GM12878 (cell line): Measurements from ENCODE around the gene SULF2. TPM values are rescaled to one million over a fixed set of nuclear protein-coding genes. Genes with fewer than 3 reads are reported as not detected.

ENCODE experiments used
- ATAC-seq: fragments of 200-7000 bp; cut with Tn5 transposase; 3 replicates; pipeline ENCODE4 v1.9.1; 2020; ENCODE audit warnings: mild to moderate bottlenecking, moderate library complexity
- BruUV-seq: library from RNA; stranded (reverse); fragments of 400-500 nt; replicated peaks from 2 replicates; lab custom pipeline; 2021; lab: Mats Ljungman, UMichigan
- CTCF ChIA-PET: fragments of 300-600 bp; sonication (Branson Sonifier 250); formaldehyde crosslinking; extraction: SDS; loops from one replicate; lab custom pipeline; 2021; ENCODE audit warnings: inconsistent platforms; lab: Yijun Ruan, JAX
- POLR2A ChIA-PET: fragments of 350-600 bp; formaldehyde crosslinking; extraction: SDS; loops from one replicate; lab custom pipeline; 2021; ENCODE audit warnings: inconsistent platforms; lab: Charles Lee
- RAD21 ChIA-PET: fragments of 300-600 bp; sonication (Branson Sonifier 250); formaldehyde crosslinking; loops from one replicate; lab custom pipeline; 2023; ENCODE audit warnings: antibody characterized with exemption; ENCODE audit not compliant: unreplicated experiment; lab: Charles Lee
- SMC1A ChIA-PET: fragments of 300-600 bp; sonication (Branson Sonifier 250); formaldehyde crosslinking; loops from one replicate; lab custom pipeline; 2023; ENCODE audit not compliant: unreplicated experiment, uncharacterized antibody; lab: Charles Lee
- DNase-seq: peaks from one replicate; pipeline ENCODE4 v3.0.0-alpha.2; 2011; ENCODE audit warnings: low read depth, low spot score
- FAIRE-seq: peaks from 3 replicates; lab custom pipeline; 2011; peaks lifted over from hg19 to GRCh38; lab: Jason Lieb, UNC
- H2AFZ ChIP-seq: 2 replicates; pipeline ENCODE4 v1.6.0; 2011; ENCODE audit warnings: low read depth, low read length, control low read depth; ENCODE audit not compliant: control insufficient read depth
- H3K27ac ChIP-seq: 2 replicates; pipeline ENCODE4 v1.5.1; 2011; ENCODE audit warnings: control low read depth; ENCODE audit not compliant: control insufficient read depth, insufficient read depth
- H3K27me3 ChIP-seq, 2 experiments: replicated peaks in 1 of 2; 2 replicates each; pipeline versions ENCODE4 v1.6.0 to v1.6.1; 2011; ENCODE audit warnings: low read length in 1 of 2; ENCODE audit not compliant: control insufficient read depth in 2 of 2, insufficient read depth in 2 of 2
- H3K36me3 ChIP-seq, 2 experiments: 2 replicates each; pipeline ENCODE4 v1.5.1; 2011; ENCODE audit warnings: low read length in 1 of 2; ENCODE audit not compliant: control insufficient read depth in 2 of 2, insufficient read depth in 2 of 2
- H3K4me1 ChIP-seq: 2 replicates; pipeline ENCODE4 v1.6.1; 2011; ENCODE audit warnings: mild to moderate bottlenecking, low read length, moderate library complexity, mixed read lengths; ENCODE audit not compliant: control insufficient read depth, insufficient read depth
- H3K4me2 ChIP-seq: 2 replicates; pipeline ENCODE4 v1.6.0; 2011; ENCODE audit warnings: control low read depth; ENCODE audit not compliant: control insufficient read depth, insufficient read depth
- H3K4me3 ChIP-seq: fragments of 200-600 bp; sonication (generic); 2 replicates; pipeline ENCODE4 v1.5.1; 2016
- H3K79me2 ChIP-seq: 2 replicates; pipeline ENCODE4 v1.6.0; 2011; ENCODE audit warnings: low read length; ENCODE audit not compliant: control insufficient read depth, insufficient read depth
- H3K9ac ChIP-seq: 2 replicates; pipeline ENCODE4 v1.8.0; 2011; ENCODE audit warnings: low read length, control low read depth, mixed read lengths; ENCODE audit not compliant: control insufficient read depth, insufficient read depth
- H3K9me3 ChIP-seq: replicated peaks from 3 replicates; pipeline ENCODE4 v1.5.1; 2011; ENCODE audit warnings: mild to moderate bottlenecking, low read length; ENCODE audit not compliant: control insufficient read depth, insufficient read depth
- H4K20me1 ChIP-seq: 2 replicates; pipeline ENCODE4 v1.6.0; 2011; ENCODE audit not compliant: control insufficient read depth, insufficient read depth
- BMI1 ChIP-seq: fragments of 450-650 bp; IDR thresholded peaks from 2 replicates; pipeline ENCODE4 v1.6.1; 2016; ENCODE audit warnings: mild to moderate bottlenecking, moderate library complexity, borderline replicate concordance
- CHD4 ChIP-seq: fragments of 200-600 bp; sonication (generic); IDR thresholded peaks from 2 replicates; pipeline ENCODE4 v1.6.1; 2016; ENCODE audit warnings: mild to moderate bottlenecking
- POLR2AphosphoS5 ChIP-seq: IDR thresholded peaks from 2 replicates; pipeline ENCODE4 v1.6.1; 2011; ENCODE audit warnings: mild to moderate bottlenecking, low read length, inconsistent platforms
- RAD21 ChIP-seq: IDR thresholded peaks from 2 replicates; pipeline ENCODE4 v1.6.1; 2011; ENCODE audit warnings: mild to moderate bottlenecking, low read depth, low read length, moderate library complexity; ENCODE audit not compliant: insufficient read depth
- SREBF1 ChIP-seq: IDR thresholded peaks from 2 replicates; pipeline ENCODE4 v1.6.1; 2012; ENCODE audit warnings: mild to moderate bottlenecking, low read length
- ZSCAN29 ChIP-seq: fragments of 450-650 bp; IDR thresholded peaks from 2 replicates; pipeline ENCODE4 v1.6.1; 2017; ENCODE audit warnings: mild to moderate bottlenecking, moderate library complexity
- WGBS: methylation state at CpG from one replicate; pipeline ENCODE4 v1.1.6; 2016; ENCODE audit warnings: low lambda C conversion rate; ENCODE audit not compliant: insufficient replicate concordance, insufficient coverage; ENCODE audit errors: missing lambda C conversion rate; 5-methylcytosine and 5-hydroxymethylcytosine counted together
- in situ Hi-C: fragments of 300-500 bp; cut with MboI; formaldehyde crosslinking; loops from 9 replicates; pipeline ENCODE4 v1.14.3; 2018; ENCODE audit warnings: mixed read lengths
- intact Hi-C: fragments of 100-400 bp; cut with micrococcal nuclease; formaldehyde crosslinking; loops from one replicate; pipeline ENCODE4 v1.14.2; 2022; ENCODE audit not compliant: unreplicated experiment
- polyA plus RNA-seq, 11 experiments: library from polyadenylated mRNA; depleted of rRNA in 4 of 11; unstranded in 6 of 11; stranded (reverse) in 5 of 11; fragments of >200 nt; fragmentation: Nextera tagmentation in 4 of 11; fragmentation: Illumina TruSeq in 1 of 11; extraction: Ambion mirVana in 4 of 11; extraction: Trizol in 1 of 11; gene quantifications; 1 replicate in 1 of 11; 2 replicates in 10 of 11; pipeline versions ENCODE4 v1.2.1 to v1.2.3, GENCODE V29; 2011 to 2016; ENCODE audit warnings: inconsistent platforms in 2 of 11, missing spikeins in 2 of 11, low read depth in 1 of 11
- total RNA-seq, 4 experiments: library from RNA; depleted of rRNA in 3 of 4; stranded (reverse); fragments of >200 nt in 3 of 4; fragmentation: Illumina TruSeq in 1 of 4; extraction: Trizol in 1 of 4; gene quantifications; 2 replicates each; pipeline versions ENCODE4 v1.2.1 to v1.2.3, GENCODE V29; 2013 to 2021
- TF ChIP-seq, protein P1 (sequence below): IDR thresholded peaks from 2 replicates; pipeline ENCODE4 v1.6.1; 2012; ENCODE audit warnings: improper control_type of control experiment, low read depth, low read length; ENCODE audit not compliant: insufficient replicate concordance
- TF ChIP-seq, protein P2 (sequence below): IDR thresholded peaks from 2 replicates; pipeline ENCODE4 v1.6.1; 2012; ENCODE audit warnings: low read depth, low read length, improper control_type of control experiment

The SULF2 gene
- total and polyA plus RNA-seq, 10 of the 15 experiments (the other 5 are each of a cell fraction or from before 2014, with no cell fraction given) = 0.69 to 4.1 (median 1.6) TPM

DNA sequence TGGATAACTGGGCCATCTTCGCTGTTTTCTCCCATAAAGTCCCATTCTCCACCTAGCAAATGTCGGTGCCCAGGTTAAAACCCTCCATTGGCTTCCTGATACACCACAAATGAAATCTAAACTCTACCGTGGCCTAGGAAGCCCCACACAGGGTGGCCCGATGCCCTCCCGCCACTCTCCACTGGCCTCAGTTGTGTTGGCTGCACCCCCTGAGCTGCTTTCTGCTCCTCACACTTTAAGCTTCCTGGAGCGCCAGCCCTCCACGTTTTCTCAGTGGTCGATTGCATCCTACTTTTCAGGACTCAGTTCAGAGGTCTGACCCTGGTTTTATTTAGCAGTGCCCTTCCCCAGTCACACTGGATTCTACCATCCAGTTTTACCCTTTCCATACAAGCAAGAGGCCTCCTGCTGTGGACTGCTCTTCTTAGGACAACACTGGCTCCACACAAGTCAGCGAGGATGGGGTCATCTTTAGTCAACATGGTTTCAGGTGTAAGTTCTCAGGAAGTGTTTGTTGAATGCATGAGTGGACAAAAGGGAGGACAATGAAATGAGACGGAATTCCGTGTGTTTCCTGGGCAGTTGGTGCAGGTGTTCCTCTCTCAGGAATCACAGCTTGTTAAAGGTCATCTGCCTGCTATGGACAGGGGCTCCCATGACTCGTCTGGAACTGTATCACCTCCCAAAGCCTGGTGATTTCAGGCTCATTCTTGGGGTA, 124.1 kb downstream of the SULF2 start:
- ATAC-seq (no peak), DNase-seq (no peak), FAIRE-seq (no peak)
- WGBS = 87% methylated on average over 12 of the region's 12 CpGs
- in situ Hi-C loops (no loop called here), intact Hi-C loops (no loop called here)
- Histone ChIP-seq H3K9me3 (no peaks in the 10 kb centered on the region), H3K9ac (no peak overlapping the region), H3K4me2 (no peak overlapping the region), H3K36me3 (peaks cover 12 to 34% of the 10 kb centered on the region in 2 experiments), H4K20me1 (no peaks in the 10 kb centered on the region), H3K4me3 (no peak overlapping the region), H2AFZ (no peak overlapping the region), H3K79me2 (no peaks in the 10 kb centered on the region), H3K27ac (no peak overlapping the region), H3K4me1 (no peaks in the 10 kb centered on the region), H3K27me3 (no peaks in the 10 kb centered on the region)
- ChIA-PET POLR2A (no interaction called here), RAD21 (no interaction called here), CTCF (interaction anchor here (0.7 to 1.8 kb wide), 10 partner anchors 11 to 959 kb away, joined by 3 to 8 read pairs (median 4); no protein-coding TSS in a partner anchor), SMC1A (interaction anchor here (1.1 to 2.4 kb wide), 3 partner anchors 10 to 48 kb away, joined by 3 to 8 read pairs (median 5); no protein-coding TSS in a partner anchor)
- no TSS peak for BruUV-seq
- TF ChIP-seq SREBF1 = no peak
- TF ChIP-seq BMI1 = no peak
- TF ChIP-seq, protein P1, sequence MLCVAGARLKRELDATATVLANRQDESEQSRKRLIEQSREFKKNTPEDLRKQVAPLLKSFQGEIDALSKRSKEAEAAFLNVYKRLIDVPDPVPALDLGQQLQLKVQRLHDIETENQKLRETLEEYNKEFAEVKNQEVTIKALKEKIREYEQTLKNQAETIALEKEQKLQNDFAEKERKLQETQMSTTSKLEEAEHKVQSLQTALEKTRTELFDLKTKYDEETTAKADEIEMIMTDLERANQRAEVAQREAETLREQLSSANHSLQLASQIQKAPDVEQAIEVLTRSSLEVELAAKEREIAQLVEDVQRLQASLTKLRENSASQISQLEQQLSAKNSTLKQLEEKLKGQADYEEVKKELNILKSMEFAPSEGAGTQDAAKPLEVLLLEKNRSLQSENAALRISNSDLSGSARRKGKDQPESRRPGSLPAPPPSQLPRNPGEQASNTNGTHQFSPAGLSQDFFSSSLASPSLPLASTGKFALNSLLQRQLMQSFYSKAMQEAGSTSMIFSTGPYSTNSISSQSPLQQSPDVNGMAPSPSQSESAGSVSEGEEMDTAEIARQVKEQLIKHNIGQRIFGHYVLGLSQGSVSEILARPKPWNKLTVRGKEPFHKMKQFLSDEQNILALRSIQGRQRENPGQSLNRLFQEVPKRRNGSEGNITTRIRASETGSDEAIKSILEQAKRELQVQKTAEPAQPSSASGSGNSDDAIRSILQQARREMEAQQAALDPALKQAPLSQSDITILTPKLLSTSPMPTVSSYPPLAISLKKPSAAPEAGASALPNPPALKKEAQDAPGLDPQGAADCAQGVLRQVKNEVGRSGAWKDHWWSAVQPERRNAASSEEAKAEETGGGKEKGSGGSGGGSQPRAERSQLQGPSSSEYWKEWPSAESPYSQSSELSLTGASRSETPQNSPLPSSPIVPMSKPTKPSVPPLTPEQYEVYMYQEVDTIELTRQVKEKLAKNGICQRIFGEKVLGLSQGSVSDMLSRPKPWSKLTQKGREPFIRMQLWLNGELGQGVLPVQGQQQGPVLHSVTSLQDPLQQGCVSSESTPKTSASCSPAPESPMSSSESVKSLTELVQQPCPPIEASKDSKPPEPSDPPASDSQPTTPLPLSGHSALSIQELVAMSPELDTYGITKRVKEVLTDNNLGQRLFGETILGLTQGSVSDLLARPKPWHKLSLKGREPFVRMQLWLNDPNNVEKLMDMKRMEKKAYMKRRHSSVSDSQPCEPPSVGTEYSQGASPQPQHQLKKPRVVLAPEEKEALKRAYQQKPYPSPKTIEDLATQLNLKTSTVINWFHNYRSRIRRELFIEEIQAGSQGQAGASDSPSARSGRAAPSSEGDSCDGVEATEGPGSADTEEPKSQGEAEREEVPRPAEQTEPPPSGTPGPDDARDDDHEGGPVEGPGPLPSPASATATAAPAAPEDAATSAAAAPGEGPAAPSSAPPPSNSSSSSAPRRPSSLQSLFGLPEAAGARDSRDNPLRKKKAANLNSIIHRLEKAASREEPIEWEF = no peak
- TF ChIP-seq, protein P2, sequence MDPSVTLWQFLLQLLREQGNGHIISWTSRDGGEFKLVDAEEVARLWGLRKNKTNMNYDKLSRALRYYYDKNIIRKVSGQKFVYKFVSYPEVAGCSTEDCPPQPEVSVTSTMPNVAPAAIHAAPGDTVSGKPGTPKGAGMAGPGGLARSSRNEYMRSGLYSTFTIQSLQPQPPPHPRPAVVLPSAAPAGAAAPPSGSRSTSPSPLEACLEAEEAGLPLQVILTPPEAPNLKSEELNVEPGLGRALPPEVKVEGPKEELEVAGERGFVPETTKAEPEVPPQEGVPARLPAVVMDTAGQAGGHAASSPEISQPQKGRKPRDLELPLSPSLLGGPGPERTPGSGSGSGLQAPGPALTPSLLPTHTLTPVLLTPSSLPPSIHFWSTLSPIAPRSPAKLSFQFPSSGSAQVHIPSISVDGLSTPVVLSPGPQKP = no peak
- no peak for TF ChIP-seq CHD4
- TF ChIP-seq ZSCAN29 = no peak
- peak; percentile 41; the same call in 1 of the 2 replicates for TF ChIP-seq POLR2AphosphoS5
- no peak for TF ChIP-seq RAD21
